ENCODE data around the gene MVB12B.

GRCh38 chr9:126486276-126486675 is 159.6 kb downstream of the MVB12B start:
- no peak for TF ChIP-seq CTCF (conservative IDR thresholded peaks at IDR 0.05; ENCODE audit: low read length)
- TF ChIP-seq EZH2phosphoT487 (IDR thresholded peaks at IDR 0.05; ENCODE audit: borderline replicate concordance): no peak

All from Loucy (cell line).